ENCODE measurements around the gene PRPF31. TPM values are rescaled to one million over a fixed set of nuclear protein-coding genes. Genes with fewer than 3 reads are reported as not detected.

The PRPF31 gene
- total RNA-seq, 1 donor, result 32.6 TPM

DNA sequence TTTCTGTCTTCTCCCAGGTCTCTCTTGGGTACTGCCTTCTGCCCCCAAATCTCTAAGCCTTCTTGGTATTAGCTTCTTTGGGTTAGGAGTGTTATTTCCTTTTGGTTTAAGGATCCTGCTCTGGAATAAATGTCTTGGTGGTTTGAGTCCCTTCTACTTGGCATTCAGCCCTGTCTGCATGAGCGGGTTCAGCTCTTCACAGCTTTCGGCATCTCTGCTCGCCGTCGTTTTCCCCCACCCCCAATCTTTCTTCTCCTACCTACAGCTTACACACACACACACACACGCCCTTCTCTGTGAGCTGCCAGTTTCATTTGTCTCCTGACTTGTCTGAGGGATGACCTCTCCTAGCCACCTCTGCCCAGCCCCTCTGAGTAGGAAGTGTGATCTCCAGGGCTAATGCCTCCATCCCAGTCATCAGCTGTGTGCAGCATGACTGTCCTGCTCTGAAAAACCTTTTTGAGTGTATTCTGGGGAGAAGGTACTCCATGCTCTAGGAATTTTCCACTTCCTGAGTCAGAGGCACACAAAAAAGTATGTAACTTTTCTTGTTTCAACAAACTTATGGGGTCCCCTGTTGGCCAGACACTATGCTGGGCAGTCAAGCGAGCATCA, 26.7 kb downstream of the PRPF31 start:
- TF ChIP-seq, protein P1, sequence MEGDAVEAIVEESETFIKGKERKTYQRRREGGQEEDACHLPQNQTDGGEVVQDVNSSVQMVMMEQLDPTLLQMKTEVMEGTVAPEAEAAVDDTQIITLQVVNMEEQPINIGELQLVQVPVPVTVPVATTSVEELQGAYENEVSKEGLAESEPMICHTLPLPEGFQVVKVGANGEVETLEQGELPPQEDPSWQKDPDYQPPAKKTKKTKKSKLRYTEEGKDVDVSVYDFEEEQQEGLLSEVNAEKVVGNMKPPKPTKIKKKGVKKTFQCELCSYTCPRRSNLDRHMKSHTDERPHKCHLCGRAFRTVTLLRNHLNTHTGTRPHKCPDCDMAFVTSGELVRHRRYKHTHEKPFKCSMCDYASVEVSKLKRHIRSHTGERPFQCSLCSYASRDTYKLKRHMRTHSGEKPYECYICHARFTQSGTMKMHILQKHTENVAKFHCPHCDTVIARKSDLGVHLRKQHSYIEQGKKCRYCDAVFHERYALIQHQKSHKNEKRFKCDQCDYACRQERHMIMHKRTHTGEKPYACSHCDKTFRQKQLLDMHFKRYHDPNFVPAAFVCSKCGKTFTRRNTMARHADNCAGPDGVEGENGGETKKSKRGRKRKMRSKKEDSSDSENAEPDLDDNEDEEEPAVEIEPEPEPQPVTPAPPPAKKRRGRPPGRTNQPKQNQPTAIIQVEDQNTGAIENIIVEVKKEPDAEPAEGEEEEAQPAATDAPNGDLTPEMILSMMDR (IDR thresholded peaks at IDR 0.05; ENCODE audit: insufficient read depth, low read length), result no peak
- no peak overlapping the region for H3K4me3 ChIP-seq (ENCODE audit: low read depth, low read length)
- no peak for DNase-seq (ENCODE audit: low read depth)

DNA sequence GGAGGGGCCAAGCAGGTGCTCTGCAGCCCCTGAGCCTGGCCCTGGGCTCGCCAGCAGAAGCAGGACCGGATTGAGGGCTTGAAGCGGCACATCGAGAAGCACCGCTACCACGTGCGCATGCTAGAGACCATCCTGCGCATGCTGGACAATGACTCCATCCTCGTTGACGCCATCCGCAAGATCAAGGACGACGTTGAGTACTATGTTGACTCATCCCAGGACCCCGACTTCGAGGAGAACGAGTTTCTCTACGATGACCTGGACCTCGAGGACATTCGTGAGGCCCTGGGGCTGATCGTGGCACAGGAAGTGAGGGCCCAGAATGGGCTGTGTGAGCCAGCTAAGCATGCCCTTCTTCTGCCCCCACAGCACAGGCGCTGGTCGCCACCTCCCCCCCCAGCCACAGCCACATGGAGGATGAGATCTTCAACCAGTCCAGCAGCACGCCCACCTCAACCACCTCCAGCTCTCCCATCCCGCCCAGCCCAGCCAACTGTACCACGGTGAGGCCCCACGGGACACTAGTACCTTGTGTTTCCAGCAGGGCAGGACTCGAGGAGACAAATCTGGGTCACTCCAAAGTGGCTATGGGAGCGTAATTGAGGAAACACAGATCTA, 30.1 kb downstream of the PRPF31 start:
- DNase-seq (ENCODE audit: low read depth), result no peak
- no peak overlapping the region for H3K4me3 ChIP-seq (ENCODE audit: low read depth, low read length)

DNA sequence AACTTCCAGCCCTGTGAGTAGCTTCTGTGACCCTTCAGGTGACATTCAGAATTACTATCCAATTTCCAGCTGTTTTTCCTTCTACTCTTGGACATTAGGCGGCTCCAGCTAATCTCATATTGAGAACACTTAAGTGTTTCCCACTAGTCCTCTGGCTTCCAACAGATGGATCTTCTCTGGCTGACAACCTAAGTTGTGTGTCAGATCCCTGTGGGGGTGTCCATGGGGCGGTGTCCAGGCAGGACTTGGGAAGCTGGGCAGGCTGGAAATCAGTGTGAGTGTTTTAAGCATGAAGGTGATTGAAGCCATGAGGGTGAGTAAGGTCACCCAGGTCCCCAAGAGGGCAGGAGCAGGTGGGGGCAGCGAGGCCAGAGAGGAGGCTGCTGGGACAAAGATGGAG, 32.1 kb downstream of the PRPF31 start:
- H3K4me3 ChIP-seq (ENCODE audit: low read depth, low read length), result no peak overlapping the region
- TF ChIP-seq, protein P1 (IDR thresholded peaks at IDR 0.05; ENCODE audit: insufficient read depth, low read length), result no peak
- peak; percentile 49 for DNase-seq (ENCODE audit: low read depth)

More for the DNA sequence above, 30.1 kb downstream of the PRPF31 start:
- TF ChIP-seq, protein P1 (IDR thresholded peaks at IDR 0.05; ENCODE audit: insufficient read depth, low read length), result no peak

DNA sequence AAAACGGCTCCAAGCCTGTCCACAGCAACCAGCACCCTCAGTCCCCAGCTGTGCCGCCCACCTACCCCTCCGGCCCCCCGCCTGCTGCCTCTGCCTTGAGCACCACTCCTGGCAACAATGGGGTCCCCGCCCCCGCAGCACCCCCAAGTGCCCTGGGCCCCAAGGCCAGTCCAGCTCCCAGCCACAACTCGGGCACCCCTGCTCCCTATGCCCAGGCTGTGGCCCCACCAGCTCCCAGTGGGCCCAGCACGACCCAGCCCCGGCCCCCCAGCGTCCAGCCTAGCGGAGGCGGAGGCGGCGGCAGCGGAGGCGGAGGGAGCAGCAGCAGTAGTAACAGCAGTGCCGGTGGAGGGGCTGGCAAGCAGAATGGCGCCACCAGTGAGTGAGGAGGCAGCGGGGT, 32.6 kb downstream of the PRPF31 start:
- no peak overlapping the region for H3K4me3 ChIP-seq (ENCODE audit: low read depth, low read length)
- TF ChIP-seq, protein P1 (IDR thresholded peaks at IDR 0.05; ENCODE audit: insufficient read depth, low read length), result no peak
- DNase-seq (ENCODE audit: low read depth), result no peak

DNA sequence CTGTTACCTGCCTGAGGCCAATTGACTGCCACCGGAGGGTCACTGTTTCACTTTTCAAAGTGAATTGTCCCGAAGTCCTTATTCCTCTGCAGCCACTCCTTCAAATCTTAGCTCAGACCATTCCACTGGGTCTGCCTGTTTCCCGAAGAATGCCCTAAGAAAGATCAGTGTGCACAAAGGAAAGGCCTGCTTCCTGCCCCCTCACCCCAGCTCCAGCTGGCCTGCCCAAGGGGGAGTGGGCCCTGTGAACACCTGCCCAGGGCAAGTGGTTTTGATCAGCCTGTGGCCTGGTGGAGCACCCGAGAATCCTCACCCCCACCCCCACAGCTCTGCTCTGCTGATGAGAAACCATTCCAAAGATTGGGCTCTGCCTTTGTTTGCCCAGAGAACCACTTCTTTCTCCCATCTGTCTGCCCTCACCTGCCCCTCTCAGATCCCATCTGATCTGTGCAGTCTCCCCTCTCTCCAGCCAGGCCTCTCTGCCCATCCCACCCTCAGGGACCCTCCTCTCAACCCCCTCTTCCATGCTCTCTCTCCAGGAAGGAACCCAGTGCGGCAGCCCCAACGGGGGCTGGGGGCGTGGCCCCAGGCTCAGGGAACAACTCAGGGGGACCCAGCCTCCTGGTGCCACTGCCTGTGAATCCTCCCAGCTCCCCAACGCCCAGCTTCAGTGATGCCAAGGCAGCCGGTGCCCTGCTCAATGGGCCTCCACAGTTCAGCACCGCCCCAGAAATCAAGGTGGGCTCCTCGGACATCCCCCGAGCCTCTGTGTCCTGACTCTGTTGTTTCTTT, 33.7 kb downstream of the PRPF31 start:
- no peak overlapping the region for H3K4me3 ChIP-seq (ENCODE audit: low read depth, low read length)
- TF ChIP-seq, protein P1 (IDR thresholded peaks at IDR 0.05; ENCODE audit: insufficient read depth, low read length), result no peak
- no peak for DNase-seq (ENCODE audit: low read depth)

DNA sequence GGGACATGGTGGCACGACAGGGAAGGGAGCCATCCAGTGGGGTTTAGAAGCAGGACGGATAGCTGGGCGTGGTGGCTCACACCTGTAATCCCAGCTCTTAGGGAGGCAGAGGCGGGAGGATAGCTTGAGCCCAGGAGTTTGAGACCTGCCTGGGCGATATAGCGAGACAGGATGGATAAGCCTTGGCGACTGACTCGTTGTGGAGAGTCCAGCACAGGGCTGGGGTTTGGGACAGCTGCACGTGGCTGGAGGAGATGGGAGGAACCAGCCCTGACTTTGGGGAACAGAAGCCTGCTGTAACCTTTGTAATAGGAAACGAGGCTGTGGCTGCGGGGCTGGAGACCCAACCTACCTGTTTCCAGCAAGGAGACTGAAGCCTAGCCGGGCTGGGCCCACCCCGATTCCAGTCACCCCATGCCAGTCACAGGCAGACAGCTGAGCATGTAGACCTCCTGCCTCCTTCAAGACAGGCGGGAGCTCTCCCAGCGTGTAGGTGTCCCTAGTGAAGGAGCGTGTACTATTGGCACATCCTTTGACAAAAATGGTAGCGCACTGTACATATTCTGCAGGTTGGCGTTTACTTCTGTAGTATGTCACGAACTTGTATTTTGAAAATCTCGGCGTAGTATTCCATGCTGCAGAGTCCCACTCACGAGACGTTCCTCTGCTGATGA, 35.9 kb downstream of the PRPF31 start:
- TF ChIP-seq, protein P1 (IDR thresholded peaks at IDR 0.05; ENCODE audit: insufficient read depth, low read length), result no peak
- DNase-seq (ENCODE audit: low read depth), result no peak

More for the DNA sequence above, 35.9 kb downstream of the PRPF31 start:
- no peak overlapping the region for H3K4me3 ChIP-seq (ENCODE audit: low read depth, low read length)

Data from fibroblast of the aortic adventitia (primary cell).